Measurements from ENCODE around the gene PERCC1. TPM values are rescaled to one million over a fixed set of nuclear protein-coding genes. Genes with fewer than 3 reads are reported as not detected.

The PERCC1 gene
- polyA plus RNA-seq, 4 donors: 0.58 to 0.69 TPM; not detected in 2

GRCh38 chr16:1481906-1482835 lies 51.3 kb downstream of the PERCC1 start:
- no peaks in the 10 kb centered on the region for H3K4me1 ChIP-seq (ENCODE audit: control insufficient read depth in 3 of 3, insufficient read depth in 2 of 3, low read depth in 1 of 3, low read length in 2 of 3)
- H3K4me3 ChIP-seq (ENCODE audit: low read depth in 1 of 3, low read length in 3 of 3): no peak overlapping the region
- H3K9me3 ChIP-seq (ENCODE audit: control insufficient read depth in 2 of 2, insufficient read depth in 1 of 2, low read depth in 1 of 2, low read length in 1 of 2): peaks cover 0 to 5% of the 10 kb centered on the region in 2 donors
- H3K27ac ChIP-seq (ENCODE audit: low read depth in 1 of 3, low read length in 2 of 3): no peak overlapping the region
- no peak for FAIRE-seq
- peaks cover 0 to 7% (median 0%) of the 10 kb centered on the region in 3 donors for H3K27me3 ChIP-seq (ENCODE audit: control insufficient read depth in 3 of 3, insufficient read depth in 3 of 3, low read length in 3 of 3)
- 76 to 80% (median 78%) methylated on average over 28 of the region's 28 CpGs for WGBS, 3 donors
- H3K36me3 ChIP-seq (ENCODE audit: control insufficient read depth in 3 of 3, insufficient read depth in 2 of 3, low read depth in 1 of 3, low read length in 3 of 3): no peaks in the 10 kb centered on the region
- DNase-seq: no peak

Other genes with a start within 250 kb of the PERCC1 start
- 10 to 100 TPM in 2 of 4 donors, 1 to 10 TPM in 2; 3.3 to 40.9 (median 14.0) TPM for gene TPSG1, start 205.8 kb upstream of the PERCC1 start, polyA plus RNA-seq
- gene TPSB2, start 200.9 kb upstream of the PERCC1 start, polyA plus RNA-seq: 10 to 100 TPM in 2 of 4 donors, 1 to 10 TPM in 1, under 1 TPM in 1; 0.47 to 58.7 (median 20.5) TPM
- 10 to 100 TPM in 2 of 4 donors, 1 to 10 TPM in 1, under 1 TPM in 1; 0.10 to 50.5 (median 15.4) TPM for gene TPSAB1, start 190.4 kb upstream of the PERCC1 start, polyA plus RNA-seq
- gene TPSD1, start 175.0 kb upstream of the PERCC1 start, polyA plus RNA-seq: 1 to 10 TPM in 1 of 4 donors, under 1 TPM in 2, not detected in 1; 0.06 to 1.3 (median 0.81) TPM
- gene UBE2I, start 121.4 kb upstream of the PERCC1 start, polyA plus RNA-seq: 100 to 1,000 TPM in 1 of 4 donors, 10 to 100 TPM in 3; 38.7 to 123 (median 64.8) TPM
- 10 to 100 TPM in 1 of 4 donors, 1 to 10 TPM in 3; 4.5 to 10.5 (median 7.0) TPM for gene BAIAP3, start 97.4 kb upstream of the PERCC1 start, polyA plus RNA-seq
- gene TSR3, start 79.2 kb upstream of the PERCC1 start, polyA plus RNA-seq: 10 to 100 TPM; 38.7 to 67.8 (median 57.3) TPM
- gene GNPTG, start 79.1 kb upstream of the PERCC1 start, polyA plus RNA-seq: 10 to 100 TPM; 34.3 to 84.7 (median 43.9) TPM
- 10 to 100 TPM in 1 of 4 donors, 1 to 10 TPM in 3; 1.9 to 21.1 (median 4.6) TPM for gene UNKL, start 16.4 kb upstream of the PERCC1 start, polyA plus RNA-seq
- gene UQCC4, start 10.3 kb upstream of the PERCC1 start, polyA plus RNA-seq: 10 to 100 TPM; 15.1 to 36.1 (median 28.2) TPM
- gene CCDC154, start 13.5 kb downstream of the PERCC1 start, polyA plus RNA-seq: 1 to 10 TPM in 2 of 4 donors, under 1 TPM in 1, not detected in 1; 0.76 to 1.4 (median 1.4) TPM
- 10 to 100 TPM; 28.4 to 88.3 (median 42.8) TPM for gene CLCN7, start 44.0 kb downstream of the PERCC1 start, polyA plus RNA-seq
- gene PTX4, start 57.9 kb downstream of the PERCC1 start, polyA plus RNA-seq: under 1 TPM in 2 of 4 donors, not detected in 2; 0.04 to 0.07 TPM
- 10 to 100 TPM; 41.3 to 50.3 (median 44.7) TPM for gene TELO2, start 62.3 kb downstream of the PERCC1 start, polyA plus RNA-seq
- 10 to 100 TPM in 1 of 4 donors, 1 to 10 TPM in 3; 1.6 to 23.8 (median 7.0) TPM for gene TMEM204, start 102.6 kb downstream of the PERCC1 start, polyA plus RNA-seq
- gene IFT140, start 181.0 kb downstream of the PERCC1 start, polyA plus RNA-seq: 10 to 100 TPM in 1 of 4 donors, 1 to 10 TPM in 3; 2.2 to 13.2 (median 4.8) TPM
- 10 to 100 TPM in 1 of 4 donors, 1 to 10 TPM in 3; 2.4 to 18.3 (median 8.3) TPM for gene CRAMP1, start 181.3 kb downstream of the PERCC1 start, polyA plus RNA-seq
- gene JPT2, start 247.2 kb downstream of the PERCC1 start, polyA plus RNA-seq: 10 to 100 TPM; 17.0 to 52.4 (median 36.3) TPM

All from small intestine (tissue), 7 donors.